Neutrophil (primary cell): ENCODE results near the gene PVALEF.

ENCODE experiments used
- H3K27ac ChIP-seq: fragments of 200-600 bp; sonication (generic); 2 replicates; pipeline ENCODE4 v1.5.1; 2016; ENCODE audit warnings: mild to moderate bottlenecking, moderate library complexity
- H3K27me3 ChIP-seq: fragments of 200-600 bp; sonication (generic); 2 replicates; pipeline ENCODE4 v1.6.0; 2016; ENCODE audit warnings: mild to moderate bottlenecking
- H3K36me3 ChIP-seq: fragments of 200-600 bp; sonication (generic); 2 replicates; pipeline ENCODE4 v1.5.1; 2017
- H3K4me1 ChIP-seq, 2 experiments: fragments of 200-600 bp in 1 of 2; sonication (generic) in 1 of 2; 1 replicate in 1 of 2; 2 replicates in 1 of 2; pipeline versions ENCODE4 v1.5.1 to v1.6.1; 2013 to 2016; ENCODE audit warnings: low read depth in 1 of 2, low read length in 1 of 2, mild to moderate bottlenecking in 1 of 2, moderate library complexity in 1 of 2; ENCODE audit not compliant: control insufficient read depth in 1 of 2, insufficient read depth in 1 of 2
- H3K4me3 ChIP-seq, 2 experiments: fragments of 200-600 bp in 1 of 2; sonication (generic) in 1 of 2; 1 replicate in 1 of 2; 2 replicates in 1 of 2; pipeline ENCODE4 v1.5.1; 2013 to 2016; ENCODE audit warnings: low read depth in 1 of 2, low read length in 1 of 2, mild to moderate bottlenecking in 1 of 2, moderate library complexity in 1 of 2
- H3K9me3 ChIP-seq: fragments of 200-600 bp; sonication (generic); 2 replicates; pipeline ENCODE4 v1.5.1; 2016
- TF ChIP-seq, protein P1 (sequence below): fragments of 200-600 bp; sonication (generic); IDR thresholded peaks from 2 replicates; pipeline ENCODE4 v1.5.1; 2016; ENCODE audit warnings: antibody characterized with exemption

PVALEF gene

DNA sequence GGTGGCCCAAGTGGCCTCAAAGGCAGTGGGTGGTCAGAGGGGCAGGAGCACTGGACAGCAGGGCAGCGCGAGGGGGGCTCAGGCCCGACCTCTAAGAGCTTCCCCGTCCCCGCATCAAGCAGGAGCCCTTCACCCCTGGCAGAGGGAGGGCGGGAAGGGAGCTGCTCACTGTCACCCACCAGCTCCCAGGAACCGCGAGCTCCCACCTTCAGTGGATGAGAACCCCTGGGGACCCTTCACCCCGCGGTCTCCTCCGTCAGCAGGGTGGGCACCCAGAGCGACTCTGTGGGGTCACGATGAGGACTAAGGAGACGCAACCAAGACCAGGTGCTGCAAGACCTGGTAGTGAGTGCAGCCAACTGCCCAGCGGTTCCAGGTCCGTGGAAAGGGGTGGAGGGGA lies 43.8 kb downstream of the PVALEF start:
- H3K27me3 ChIP-seq = no peaks in the 10 kb centered on the region
- no peaks in the 10 kb centered on the region for H3K4me1 ChIP-seq
- no peaks in the 10 kb centered on the region for H3K36me3 ChIP-seq
- no peak overlapping the region for H3K27ac ChIP-seq
- TF ChIP-seq, protein P1, sequence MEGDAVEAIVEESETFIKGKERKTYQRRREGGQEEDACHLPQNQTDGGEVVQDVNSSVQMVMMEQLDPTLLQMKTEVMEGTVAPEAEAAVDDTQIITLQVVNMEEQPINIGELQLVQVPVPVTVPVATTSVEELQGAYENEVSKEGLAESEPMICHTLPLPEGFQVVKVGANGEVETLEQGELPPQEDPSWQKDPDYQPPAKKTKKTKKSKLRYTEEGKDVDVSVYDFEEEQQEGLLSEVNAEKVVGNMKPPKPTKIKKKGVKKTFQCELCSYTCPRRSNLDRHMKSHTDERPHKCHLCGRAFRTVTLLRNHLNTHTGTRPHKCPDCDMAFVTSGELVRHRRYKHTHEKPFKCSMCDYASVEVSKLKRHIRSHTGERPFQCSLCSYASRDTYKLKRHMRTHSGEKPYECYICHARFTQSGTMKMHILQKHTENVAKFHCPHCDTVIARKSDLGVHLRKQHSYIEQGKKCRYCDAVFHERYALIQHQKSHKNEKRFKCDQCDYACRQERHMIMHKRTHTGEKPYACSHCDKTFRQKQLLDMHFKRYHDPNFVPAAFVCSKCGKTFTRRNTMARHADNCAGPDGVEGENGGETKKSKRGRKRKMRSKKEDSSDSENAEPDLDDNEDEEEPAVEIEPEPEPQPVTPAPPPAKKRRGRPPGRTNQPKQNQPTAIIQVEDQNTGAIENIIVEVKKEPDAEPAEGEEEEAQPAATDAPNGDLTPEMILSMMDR = no peak
- no peak overlapping the region for H3K4me3 ChIP-seq
- no peaks in the 10 kb centered on the region for H3K9me3 ChIP-seq

DNA sequence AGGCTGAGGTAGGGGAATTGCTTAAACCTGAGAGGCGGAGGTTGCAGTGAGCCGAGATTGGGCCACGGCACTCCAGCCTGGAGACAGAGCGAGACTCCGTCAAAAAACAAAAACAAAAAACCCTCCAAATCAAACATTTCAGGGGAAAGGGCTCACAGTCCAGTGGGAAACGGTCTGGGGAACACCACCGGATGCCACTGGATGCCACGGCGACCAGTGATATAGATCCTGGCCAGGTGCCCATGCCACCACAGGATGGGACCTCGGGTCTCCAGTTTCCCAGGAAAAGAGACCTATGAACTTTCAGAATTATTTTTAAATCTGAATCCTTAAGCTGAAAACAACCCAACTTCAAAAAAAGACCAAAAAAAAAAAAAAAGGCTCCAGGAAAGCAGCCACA lies 45.2 kb downstream of the PVALEF start:
- Histone ChIP-seq H3K27me3 (no peaks in the 10 kb centered on the region), H3K4me1 (no peaks in the 10 kb centered on the region), H3K4me3 (no peak overlapping the region), H3K9me3 (no peaks in the 10 kb centered on the region), H3K27ac (no peak overlapping the region), H3K36me3 (no peaks in the 10 kb centered on the region)
- TF ChIP-seq, protein P1 = no peak

DNA sequence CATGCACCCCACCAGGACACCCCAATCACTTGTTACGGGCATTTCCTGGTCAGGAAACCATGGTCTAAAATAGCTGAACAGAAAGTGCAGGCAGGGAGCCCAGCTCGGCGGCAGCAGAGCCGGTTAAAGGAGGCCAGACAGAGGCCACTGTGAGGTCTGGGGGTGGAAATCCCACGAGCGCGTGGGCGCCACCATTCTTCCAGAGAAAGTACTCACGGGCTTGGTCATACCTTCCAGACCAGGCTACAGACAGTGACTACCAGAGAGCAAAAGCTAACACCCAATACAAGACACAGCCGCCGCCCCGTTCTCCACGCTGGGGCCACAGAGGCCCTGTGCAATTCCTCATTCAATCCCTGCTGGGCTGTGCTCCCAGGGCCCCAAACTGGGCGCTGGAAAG lies 45.6 kb downstream of the PVALEF start:
- no peak overlapping the region for H3K4me3 ChIP-seq
- TF ChIP-seq, protein P1 = no peak
- no peak overlapping the region for H3K27ac ChIP-seq
- no peaks in the 10 kb centered on the region for H3K4me1 ChIP-seq
- no peaks in the 10 kb centered on the region for H3K36me3 ChIP-seq
- H3K9me3 ChIP-seq = no peaks in the 10 kb centered on the region
- no peaks in the 10 kb centered on the region for H3K27me3 ChIP-seq

DNA sequence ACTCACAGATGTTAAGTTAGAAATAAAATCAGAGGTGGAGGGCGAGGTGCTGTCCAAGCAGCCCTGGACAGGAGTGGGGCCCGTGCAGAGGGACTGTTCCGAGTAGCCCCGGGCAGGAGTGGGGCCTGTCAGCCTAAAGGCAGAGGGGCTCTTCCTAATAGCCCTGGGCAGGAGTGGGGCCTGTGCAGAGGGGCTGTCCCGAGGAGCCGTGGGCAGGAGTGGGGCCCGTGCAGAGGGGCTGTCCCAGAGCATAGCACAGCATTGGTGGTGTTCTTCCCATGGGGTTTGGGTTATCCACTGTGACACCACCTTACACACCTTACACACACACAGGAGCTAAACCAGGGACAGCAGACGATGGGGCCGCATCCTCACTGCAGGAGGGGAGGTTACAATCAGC lies 47.1 kb downstream of the PVALEF start:
- TF ChIP-seq, protein P1 = no peak
- Histone ChIP-seq H3K4me1 (no peaks in the 10 kb centered on the region), H3K9me3 (no peaks in the 10 kb centered on the region), H3K27ac (no peak overlapping the region), H3K36me3 (no peaks in the 10 kb centered on the region), H3K27me3 (no peaks in the 10 kb centered on the region), H3K4me3 (no peak overlapping the region)

DNA sequence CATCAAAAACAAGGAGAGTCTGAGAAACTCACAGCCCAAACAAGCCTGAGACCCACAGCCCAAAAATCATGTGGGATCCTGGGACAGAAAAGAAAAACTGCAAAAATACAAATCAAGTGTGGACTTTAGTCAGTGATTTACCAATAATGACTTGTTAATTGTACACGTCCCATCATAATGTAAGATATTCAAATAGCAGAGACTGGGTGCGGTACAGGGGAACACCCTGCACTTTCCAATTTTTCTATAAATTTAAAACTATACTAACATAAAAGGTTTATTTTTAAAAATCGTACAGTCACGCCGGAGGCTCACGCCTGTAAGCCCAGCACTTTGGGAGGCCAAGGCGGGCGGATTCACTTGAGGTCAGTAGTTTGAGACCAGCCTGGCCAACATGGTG lies 48.7 kb downstream of the PVALEF start:
- TF ChIP-seq, protein P1 = no peak
- Histone ChIP-seq H3K27me3 (no peaks in the 10 kb centered on the region), H3K27ac (no peak overlapping the region), H3K36me3 (no peaks in the 10 kb centered on the region), H3K4me3 (no peak overlapping the region), H3K4me1 (no peaks in the 10 kb centered on the region), H3K9me3 (no peaks in the 10 kb centered on the region)

DNA sequence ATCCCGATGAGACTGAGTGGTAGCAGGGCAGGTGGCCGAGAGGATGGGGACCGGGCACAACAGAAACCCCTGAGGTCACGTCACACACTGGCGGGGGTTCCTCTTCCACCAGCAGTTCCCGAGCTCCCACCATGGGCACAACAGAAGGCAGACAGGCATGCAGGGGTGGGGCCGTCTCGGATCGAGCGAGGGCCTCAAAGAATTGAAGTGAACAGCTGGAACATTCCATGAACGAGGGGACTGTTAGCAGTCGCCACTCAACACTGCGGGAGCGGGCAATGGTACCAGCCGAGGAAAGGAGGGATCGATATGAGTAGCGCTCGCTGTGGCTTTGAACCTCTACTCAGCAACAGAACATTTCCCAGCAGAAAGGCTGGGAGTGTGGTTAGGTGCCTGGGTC lies 52.2 kb downstream of the PVALEF start:
- Histone ChIP-seq H3K4me3 (no peak overlapping the region), H3K4me1 (peaks cover 10 to 12% of the 10 kb centered on the region in 2 experiments), H3K9me3 (no peaks in the 10 kb centered on the region), H3K36me3 (peaks cover 6% of the 10 kb centered on the region), H3K27me3 (no peaks in the 10 kb centered on the region), H3K27ac (no peak overlapping the region)
- TF ChIP-seq, protein P1 = no peak
